Naive thymus-derived CD4-positive, alpha-beta T cell (primary cell): ENCODE results near the gene CENPM. TPM values are rescaled to one million over a fixed set of nuclear protein-coding genes. Genes with fewer than 3 reads are reported as not detected.

Experiments
- microRNA-seq: library from miRNA; unstranded; fragments of <30 nt; microRNA quantifications from one replicate; pipeline ENCODE4 v1.2.0, GENCODE V29; 2022; ENCODE audit warnings: borderline microRNAs expressed
- polyA plus RNA-seq, 2 donors: library from polyadenylated mRNA; unstranded; fragments of 300-500 nt; fragmentation: Illumina TruSeq; gene quantifications; one replicate each; pipeline ENCODE4 v1.2.3, GENCODE V29; 2021
- total RNA-seq, 6 experiments: library from RNA in 5 of 6; stranded (reverse) in 5 of 6; gene quantifications; 1 replicate in 5 of 6; 2 replicates in 1 of 6; pipeline ENCODE4 v1.2.3 and lab custom pipeline; 2021 to 2026

CENPM gene
- total and polyA plus RNA-seq, 7 experiments from 2014 or later: 2.3 to 51.1 (median 8.1) TPM

Small RNA genes within 50 kb of the gene (microRNA-seq; reads per million reads assigned to microRNA genes)
- 63.2 reads per million, percentile 49 among the genes with 10 or more reads in this experiment for gene MIR33A

Other genes with a start within 250 kb of the CENPM start
- 10 to 100 TPM; 40.4 to 69.0 (median 61.4) TPM for gene MEI1, start 247.6 kb downstream of the CENPM start, total RNA-seq
- 100 to 1,000 TPM; 105 to 112 TPM for gene MEI1, start 247.6 kb downstream of the CENPM start, polyA plus RNA-seq
- 10 to 100 TPM; 13.7 to 22.8 (median 18.2) TPM for gene CCDC134, start 146.5 kb downstream of the CENPM start, total RNA-seq
- 1 to 10 TPM; 4.5 to 9.1 TPM for gene CCDC134, start 146.5 kb downstream of the CENPM start, polyA plus RNA-seq
- 100 to 1,000 TPM in 3 of 5 experiments, 10 to 100 TPM in 2; 71.5 to 117 (median 101) TPM for gene SREBF2, start 114.0 kb downstream of the CENPM start, total RNA-seq
- gene SREBF2, start 114.0 kb downstream of the CENPM start, polyA plus RNA-seq: 10 to 100 TPM; 17.4 to 21.0 TPM
- gene SHISA8, start 32.1 kb downstream of the CENPM start, total RNA-seq: under 1 TPM in 3 of 5 experiments, not detected in 2; 0.34 to 0.58 (median 0.54) TPM
- gene SHISA8, start 32.1 kb downstream of the CENPM start, polyA plus RNA-seq: not detected
- 10 to 100 TPM in 2 of 5 experiments, 1 to 10 TPM in 3; 1.2 to 17.2 (median 8.4) TPM for gene TNFRSF13C, start 20.3 kb downstream of the CENPM start, total RNA-seq
- under 1 TPM; 0.38 to 0.39 TPM for gene TNFRSF13C, start 20.3 kb downstream of the CENPM start, polyA plus RNA-seq
- gene SEPTIN3, start 22.3 kb upstream of the CENPM start, total RNA-seq: 1 to 10 TPM in 1 of 5 experiments, under 1 TPM in 4; 0.08 to 4.2 (median 0.16) TPM
- not detected for gene SEPTIN3, start 22.3 kb upstream of the CENPM start, polyA plus RNA-seq
- gene WBP2NL, start 51.6 kb upstream of the CENPM start, total RNA-seq: 1 to 10 TPM in 4 of 5 experiments, under 1 TPM in 1; 0.85 to 5.7 (median 3.2) TPM
- under 1 TPM in 1 of 2 donors, not detected in 1; 0.43 TPM for gene WBP2NL, start 51.6 kb upstream of the CENPM start, polyA plus RNA-seq
- gene NAGA, start 123.7 kb upstream of the CENPM start, total RNA-seq: 10 to 100 TPM in 2 of 5 experiments, 1 to 10 TPM in 3; 7.6 to 38.8 (median 9.4) TPM
- 10 to 100 TPM; 12.5 to 12.9 TPM for gene NAGA, start 123.7 kb upstream of the CENPM start, polyA plus RNA-seq
- 1 to 10 TPM in 3 of 5 experiments, under 1 TPM in 2; 0.82 to 3.9 (median 1.2) TPM for gene PHETA2, start 127.1 kb upstream of the CENPM start, total RNA-seq
- gene PHETA2, start 127.1 kb upstream of the CENPM start, polyA plus RNA-seq: 1 to 10 TPM; 1.2 to 1.5 TPM
- gene SMDT1, start 132.5 kb upstream of the CENPM start, total RNA-seq: 100 to 1,000 TPM in 1 of 5 experiments, 10 to 100 TPM in 4; 40.4 to 105 (median 98.8) TPM
- gene SMDT1, start 132.5 kb upstream of the CENPM start, polyA plus RNA-seq: 100 to 1,000 TPM; 117 to 157 TPM
- 10 to 100 TPM; 35.0 to 66.4 (median 40.6) TPM for gene NDUFA6, start 143.6 kb upstream of the CENPM start, total RNA-seq
- 100 to 1,000 TPM in 1 of 2 donors, 10 to 100 TPM in 1; 96.9 to 123 TPM for gene NDUFA6, start 143.6 kb upstream of the CENPM start, polyA plus RNA-seq
- gene CYP2D6, start 183.7 kb upstream of the CENPM start, total RNA-seq: 10 to 100 TPM in 4 of 5 experiments, 1 to 10 TPM in 1; 5.6 to 13.3 (median 11.2) TPM
- gene CYP2D6, start 183.7 kb upstream of the CENPM start, polyA plus RNA-seq: under 1 TPM in 1 of 2 donors, not detected in 1; 0.11 TPM